ENCODE measurements around the gene RPTOR.
A peak's percentile ranks its signal among the peaks of the same experiment; 100 is the strongest.

RPTOR gene

DNA sequence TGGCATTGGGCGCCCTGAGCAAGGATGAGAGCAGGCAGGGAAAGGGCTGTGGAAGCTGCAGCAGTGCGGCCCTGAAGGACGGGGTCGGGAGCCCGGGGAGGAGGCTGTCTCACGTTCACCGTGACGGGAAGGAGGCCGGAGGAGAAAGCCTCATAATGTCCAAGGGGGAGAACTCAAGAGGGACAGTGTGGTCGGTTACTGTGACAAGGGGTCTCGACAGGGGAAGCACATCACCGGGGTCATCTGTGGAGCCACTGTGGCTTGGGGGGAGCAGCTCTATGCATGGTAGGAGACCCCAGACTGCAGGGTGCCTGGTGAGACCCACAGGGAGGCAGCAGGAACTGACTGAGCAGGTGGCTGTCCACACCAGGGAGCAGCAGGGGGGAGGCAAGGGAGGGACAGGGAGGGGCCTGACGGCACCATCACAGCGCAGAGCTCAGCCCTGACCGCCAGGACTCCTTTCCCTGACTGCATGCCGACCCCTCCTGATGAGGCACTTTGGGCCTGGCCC is 292.4 kb downstream of the RPTOR start:
- DNase-seq: no peak

DNA sequence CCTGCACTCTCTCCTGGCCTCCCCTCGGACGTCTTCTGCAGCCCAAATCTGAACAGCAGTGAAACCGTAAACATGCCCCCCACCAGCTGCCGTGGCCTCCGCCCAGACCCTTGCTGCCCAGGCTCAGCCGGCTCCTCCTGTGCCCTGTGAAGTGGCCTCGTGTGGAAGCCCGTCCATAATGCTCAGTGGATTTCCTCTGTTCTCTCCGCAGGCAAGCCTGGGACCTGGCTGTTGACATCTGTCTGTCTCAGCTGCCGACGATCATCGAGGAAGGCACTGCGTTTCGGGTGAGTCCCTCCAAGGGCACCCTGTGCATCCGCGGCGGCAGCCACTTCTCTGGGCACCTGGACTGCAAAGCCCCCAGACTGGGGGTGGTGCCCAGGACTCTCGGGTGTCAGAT is 293.1 kb downstream of the RPTOR start:
- no peak for DNase-seq

DNA sequence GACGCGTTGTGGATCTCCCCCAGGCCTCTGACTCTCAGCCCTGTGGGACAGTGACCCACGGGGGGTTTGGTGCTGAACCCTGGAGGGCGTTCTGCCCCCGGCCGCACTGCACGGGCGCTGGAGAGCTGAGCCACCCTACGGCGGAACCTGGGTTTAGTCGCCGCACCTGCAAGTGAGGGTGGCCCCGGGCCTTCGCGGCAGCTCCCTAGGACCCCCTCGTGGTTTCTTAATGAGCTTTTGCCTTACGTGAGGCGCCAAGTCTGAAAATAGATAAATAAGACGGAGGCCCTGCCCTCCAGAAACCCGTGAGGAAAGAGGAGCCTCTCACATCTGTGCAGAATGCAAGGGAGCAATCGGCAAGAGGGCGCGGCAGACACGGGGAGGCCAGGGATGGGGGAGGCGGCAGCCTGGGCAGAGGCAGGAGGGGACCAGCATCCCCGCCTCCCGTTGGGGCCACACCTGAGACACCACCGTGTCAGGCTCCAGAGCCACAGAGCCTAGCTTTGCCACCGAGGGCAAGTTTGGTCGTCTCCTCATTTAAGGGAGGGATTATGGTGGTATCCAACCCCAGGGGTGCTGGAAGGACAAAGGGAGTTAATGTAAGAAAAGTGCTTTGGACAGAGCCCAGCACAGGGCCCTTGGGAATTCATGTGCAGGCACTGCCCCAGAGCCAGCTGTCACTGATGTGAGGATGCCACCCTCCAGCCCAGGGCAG is 293.8 kb downstream of the RPTOR start:
- no peak for DNase-seq

DNA sequence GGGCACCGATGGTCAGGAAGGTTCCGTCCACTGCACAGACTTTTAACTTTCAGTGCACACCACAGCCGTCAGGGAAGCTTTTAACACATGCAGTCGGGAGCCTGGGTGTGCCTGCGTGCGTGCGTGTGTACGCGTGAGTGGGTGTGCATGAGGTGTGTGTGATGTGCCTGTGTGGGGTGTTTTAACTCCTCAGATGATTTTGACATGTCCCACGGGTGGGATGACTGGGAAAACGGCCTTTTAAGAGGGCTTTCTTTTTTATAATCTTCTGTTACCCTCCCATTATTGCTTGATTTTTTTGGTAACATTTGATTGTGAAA is 294.3 kb downstream of the RPTOR start:
- no peak for DNase-seq

DNA sequence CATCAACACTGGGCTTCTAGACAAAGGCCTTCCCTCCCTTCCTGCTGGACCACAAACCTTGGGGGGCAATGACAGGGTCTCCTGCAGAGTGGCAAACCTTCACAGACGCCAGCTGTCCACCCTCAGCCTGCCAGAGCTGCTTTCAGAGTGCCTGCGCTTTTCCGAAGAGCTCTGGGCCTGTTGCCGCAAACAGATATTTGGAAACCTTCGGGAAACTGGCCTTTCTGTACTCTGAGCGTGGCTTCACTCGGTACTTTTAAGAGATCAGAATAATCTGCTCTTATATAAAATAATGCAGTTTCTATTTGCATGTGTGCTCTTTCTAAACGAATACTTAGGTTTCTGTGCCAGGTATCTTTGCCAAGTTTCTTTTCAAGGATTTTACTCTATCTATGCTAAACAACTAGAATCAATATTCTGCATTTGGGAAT is 294.9 kb downstream of the RPTOR start:
- DNase-seq: no peak

DNA sequence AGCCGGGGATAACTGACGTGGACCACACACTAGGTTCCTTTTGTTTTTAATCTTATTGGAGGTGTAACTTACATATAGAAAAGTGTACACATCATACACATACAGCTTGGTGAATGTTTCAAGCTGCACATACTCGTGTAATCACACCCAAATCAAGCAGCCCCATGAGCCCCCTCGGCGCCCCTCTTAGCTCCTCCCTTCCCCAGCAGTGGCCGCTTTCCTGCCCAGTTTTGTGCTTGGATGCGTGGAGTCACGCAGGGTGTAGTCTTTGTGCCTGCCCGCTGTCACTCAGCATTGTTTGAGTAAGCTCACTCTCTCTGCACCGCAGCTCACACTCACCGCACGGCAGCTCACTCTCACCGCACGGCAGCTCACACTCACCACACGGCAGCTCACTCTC is 295.3 kb downstream of the RPTOR start:
- no peak for DNase-seq

DNA sequence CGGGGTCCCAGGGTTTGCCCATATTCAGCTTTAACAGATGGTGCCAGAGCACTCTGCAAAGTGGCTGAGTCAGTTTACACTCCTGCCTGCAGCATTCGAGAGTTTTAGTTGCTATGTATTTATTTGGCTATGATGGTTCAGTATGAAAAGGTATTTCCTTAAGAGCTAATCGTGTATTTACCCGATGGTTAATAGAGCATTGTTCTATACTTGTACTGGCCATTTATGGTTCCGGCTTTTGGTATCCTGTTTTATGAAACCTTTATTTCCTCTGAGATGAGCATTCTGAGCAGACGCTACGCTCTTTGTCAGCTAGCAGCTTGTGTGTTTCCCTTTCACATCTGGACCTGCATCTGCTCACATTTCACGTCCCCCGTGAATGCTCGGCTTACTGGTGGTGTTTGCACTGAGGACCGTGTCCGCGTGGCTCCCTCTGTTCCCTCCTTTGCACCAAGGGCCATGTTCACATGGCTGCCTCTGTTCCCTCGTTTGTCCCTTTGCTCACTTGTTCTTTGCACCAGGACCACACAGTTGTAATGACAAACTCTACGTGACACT is 297.9 kb downstream of the RPTOR start:
- no peak for DNase-seq

DNA sequence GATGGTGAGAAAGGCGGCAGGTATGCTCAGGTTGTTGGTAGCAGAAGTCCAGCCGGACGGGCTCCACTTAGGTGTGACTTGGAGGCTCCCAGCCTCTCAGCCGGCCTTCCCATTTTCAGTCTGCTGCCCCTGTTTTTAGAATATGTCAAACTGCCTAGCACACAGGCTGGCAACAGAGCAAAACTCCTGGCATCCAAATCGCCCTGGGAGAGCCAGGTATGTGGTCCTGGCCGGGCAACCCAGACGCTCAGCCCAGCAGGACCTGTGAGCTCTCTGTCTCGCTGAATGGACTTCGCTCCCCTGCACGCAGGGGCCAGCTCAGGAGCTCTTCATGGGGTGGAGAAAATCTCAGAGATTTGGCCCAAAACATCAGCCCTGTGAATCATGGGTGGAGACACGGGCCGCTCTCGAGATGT is 299.1 kb downstream of the RPTOR start:
- no peak for DNase-seq

DNA sequence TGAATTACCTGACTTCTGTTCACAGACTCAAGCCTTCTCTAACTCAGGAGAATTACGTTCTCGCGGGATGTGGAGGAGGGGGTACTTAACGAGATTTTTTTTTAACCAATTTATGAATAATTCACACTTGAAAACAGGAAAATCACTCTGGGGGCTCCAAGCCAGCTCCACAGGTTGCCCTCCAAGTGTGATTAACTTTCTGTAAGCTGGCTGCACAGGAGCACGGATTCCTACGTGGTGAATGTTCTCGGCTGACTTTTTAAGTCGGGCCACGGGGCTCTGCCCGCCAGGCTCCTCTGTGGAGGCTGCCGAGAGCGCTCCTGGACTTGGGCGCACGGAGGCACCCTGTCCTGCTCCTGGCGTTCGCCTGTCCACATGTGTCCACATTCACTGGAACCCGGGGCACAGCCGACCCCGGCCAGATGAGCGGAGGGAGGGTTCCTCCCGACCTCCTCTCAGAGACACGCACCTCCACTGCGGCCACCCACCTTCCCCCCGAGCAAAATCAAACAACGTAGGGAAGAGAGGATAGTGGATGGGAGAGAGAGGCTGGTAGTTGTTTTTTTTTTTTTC is 299.9 kb downstream of the RPTOR start:
- no peak for DNase-seq

DNA sequence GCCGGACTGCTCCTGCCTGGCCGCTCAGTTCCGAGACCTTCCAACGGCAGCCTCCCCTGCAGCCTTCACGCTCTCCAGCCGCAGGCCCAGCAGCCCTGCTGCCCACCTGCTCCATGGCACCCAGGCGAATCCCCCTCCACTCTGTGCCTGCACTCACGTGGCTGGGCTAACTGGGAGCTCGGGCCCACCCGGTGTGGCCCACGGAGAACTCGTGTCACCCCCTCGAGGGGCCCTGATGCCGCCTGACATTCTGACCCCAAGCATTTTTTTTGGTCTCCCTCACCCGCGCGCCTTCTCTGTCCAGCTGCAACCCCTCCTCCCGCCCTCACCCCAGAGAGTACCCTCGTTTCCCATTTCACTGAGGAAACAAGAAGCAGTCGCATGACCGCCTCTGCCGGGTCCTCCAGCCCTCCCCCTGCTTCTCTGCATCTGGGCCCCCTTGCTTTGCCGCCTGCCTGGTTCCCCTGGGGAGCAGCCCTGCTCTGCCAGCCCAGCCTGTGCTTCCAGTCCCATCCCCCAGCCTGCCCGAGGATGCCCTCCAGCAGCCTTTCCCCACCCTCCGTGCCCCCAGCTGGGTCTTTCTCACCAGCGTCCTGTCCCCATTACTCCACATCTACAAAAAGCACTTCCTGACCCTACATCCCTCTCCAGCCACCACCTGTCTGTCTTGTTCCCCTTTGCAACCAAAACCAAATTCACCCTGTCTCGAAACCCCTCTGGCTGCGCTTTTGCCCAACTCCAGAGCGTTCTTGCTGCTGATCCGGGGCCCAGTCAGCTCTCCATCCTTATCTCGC is 300.6 kb downstream of the RPTOR start:
- no peak for DNase-seq

DNA sequence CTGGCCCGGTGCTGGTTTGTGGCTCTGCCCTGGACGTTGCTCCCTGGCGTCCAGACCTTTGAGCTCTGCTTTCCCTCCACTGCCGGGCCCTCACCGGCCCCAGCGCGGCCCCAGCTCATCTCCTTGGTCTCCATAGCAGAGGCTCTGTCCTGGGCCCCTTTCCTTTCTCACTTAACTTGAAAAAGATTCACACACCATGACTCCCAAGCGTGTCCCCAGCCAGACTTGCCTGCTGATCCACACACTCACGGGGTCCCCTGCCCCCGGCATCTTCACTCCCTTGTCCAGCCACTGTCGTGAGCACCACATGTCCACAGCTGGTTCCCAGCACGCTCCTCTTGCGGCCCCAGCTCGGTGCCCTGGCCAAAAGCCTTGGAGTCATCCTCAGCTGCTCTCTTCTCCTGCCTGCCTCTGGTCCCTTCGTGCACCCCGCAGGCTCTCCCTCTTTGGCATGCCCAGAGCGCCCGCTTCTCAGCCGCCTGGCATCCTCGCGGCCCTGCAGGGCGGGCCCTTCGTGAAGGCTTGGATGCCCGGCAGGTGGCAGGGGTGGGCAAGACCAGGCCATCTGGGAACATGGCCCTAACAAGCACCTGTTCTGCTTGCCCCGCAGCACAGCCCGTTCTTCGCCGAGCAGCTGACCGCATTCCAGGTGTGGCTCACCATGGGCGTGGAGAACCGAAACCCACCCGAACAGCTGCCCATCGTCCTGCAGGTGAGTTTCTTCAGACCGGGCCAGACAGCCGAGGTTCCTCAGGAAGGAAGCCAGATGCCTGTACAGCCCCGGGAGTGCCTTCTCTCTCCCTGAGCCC is 301.4 kb downstream of the RPTOR start:
- no peak for DNase-seq

DNA sequence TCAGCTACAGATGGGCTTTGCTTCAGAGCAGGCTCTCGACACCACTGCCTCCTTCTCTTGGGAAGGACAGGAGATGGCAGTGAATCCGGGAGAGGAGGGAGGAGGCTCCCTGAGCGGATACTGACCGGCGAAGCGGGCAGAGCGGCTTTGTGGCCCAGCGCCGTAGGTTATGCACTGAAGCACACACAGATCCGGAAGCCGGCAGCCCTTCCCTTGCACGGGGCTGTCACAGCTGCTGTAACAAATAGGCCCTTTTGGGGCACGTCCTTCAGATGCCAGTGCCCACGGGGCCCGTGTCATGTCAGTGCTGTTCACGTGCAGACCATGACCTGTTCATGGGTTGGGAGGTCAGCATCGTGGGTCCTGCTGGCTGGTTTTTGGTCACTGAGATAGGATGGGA is 302.3 kb downstream of the RPTOR start:
- DNase-seq: no peak

DNA sequence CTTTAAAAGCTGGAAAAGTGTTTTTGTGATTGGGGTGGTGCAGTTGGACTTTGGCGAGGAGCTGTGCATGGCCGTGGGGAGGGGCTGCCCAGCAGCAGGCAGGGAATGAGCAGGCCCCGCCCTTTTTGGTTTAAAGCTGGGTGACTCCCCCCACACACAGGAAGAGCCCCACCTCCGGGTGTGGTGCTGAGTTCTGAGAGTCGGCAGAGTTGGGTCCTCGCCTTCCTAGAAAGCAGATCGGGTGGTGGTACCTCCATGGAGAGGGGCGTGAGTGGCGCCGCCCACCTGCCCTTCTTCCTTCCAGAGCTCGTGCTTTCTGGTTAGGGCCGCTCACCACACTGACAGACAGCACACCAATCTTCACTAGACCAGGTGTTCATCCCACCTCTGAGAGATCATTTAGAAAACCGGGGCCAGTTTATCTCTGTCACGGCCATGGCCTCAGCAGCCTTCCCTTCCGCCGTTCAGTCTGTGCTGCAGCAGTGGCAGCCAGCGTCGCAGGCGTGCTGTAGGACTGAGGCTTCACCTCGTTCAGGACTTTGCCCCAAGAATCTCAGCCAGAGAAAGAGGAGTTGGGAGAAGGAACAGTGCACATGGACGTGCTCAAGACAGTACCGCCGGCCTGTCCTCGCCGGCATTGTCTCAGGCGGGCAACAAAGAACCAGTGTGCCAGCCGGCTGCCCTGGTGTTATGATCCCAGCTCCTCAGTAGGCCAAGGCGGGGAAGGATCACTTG is 303.0 kb downstream of the RPTOR start:
- DNase-seq: peak; percentile 49 to 61

DNA sequence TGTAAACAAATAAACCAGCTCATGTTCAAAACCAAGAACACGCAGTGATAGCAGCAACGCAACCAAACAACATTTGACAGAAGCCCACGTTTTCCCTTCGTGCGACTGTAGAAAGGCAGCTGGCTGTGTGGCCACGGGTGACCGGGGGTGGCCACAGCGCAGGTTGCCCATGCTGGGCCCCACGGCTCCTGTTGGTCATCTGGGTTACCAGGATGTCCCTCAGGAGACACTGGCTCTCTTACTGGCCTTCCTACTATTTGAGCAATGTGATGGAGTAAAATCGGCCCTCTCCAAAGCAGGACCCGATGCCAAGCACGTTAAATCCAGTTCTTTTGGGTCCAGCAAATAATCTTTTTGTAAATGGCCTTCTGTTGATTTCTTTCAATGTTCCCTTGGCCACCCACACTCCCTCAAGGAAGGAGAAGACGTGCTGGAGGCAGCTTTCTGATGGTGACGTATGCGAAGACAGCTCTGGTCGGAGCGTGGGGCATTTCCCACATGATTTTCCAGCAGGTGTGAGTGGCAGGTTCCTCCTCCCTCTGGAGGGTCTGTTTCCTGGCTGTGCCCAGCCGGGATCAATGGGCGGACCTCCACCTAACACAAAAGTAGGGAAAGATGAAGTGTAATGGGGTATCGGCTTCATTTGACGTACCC is 303.9 kb downstream of the RPTOR start:
- DNase-seq: no peak

DNA sequence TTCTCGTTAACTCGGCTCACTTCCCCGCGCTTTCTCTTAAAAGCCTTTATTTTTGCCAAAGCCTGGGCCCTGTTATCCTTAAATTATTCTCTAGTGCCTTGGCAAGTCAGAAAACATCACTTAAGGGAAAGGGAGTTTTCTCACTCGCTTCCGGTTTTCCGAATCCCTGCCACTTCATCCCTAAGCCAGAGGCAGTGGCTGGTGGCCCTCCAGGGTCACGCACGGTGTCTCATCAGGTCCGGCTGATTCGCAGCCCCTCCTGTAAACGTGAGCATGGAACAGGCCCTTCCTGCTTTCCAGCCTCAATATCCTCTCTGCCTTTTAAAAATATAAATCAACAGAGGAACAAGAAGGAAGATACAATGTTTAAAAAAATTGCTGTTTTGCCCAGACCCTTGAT is 304.5 kb downstream of the RPTOR start:
- no peak for DNase-seq

DNA sequence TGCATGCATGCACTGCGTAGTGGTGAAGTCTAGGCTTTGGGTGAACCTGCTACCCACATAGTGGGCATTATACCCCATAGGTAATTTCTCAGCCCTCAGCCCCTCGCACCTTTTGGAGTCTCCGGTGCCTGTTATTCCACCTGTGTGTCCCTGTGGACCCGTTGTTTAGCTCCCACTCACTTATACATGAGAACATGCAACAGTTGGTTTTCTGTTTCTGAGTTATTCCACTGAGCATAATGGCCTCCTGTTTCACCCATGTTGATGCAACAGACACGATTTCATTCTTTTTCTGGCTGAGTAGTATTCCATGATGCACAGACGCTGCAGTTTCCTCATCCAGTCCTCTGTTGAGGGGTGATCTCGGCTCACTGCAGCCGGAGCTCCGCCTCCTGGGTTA is 305.5 kb downstream of the RPTOR start:
- no peak for DNase-seq

DNA sequence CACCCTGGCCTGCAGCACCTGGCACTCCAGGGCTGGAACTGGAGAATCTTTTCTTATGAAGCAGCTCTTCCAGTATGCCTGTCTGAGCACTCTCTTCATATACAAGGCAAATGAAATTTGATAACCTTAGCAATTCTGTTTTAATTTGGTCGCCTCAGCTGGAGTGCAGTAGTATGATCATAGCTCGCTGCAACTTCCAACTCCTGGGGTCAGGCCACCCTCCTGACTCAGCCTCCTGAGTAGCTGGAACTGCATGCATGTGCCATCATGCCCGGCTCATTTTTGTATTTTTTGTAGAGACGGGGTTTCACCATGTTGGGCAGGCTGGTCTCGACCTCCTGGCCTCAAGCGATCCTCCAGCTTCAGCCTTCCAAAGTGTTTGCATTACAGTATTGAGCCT is 306.2 kb downstream of the RPTOR start:
- DNase-seq: no peak

DNA sequence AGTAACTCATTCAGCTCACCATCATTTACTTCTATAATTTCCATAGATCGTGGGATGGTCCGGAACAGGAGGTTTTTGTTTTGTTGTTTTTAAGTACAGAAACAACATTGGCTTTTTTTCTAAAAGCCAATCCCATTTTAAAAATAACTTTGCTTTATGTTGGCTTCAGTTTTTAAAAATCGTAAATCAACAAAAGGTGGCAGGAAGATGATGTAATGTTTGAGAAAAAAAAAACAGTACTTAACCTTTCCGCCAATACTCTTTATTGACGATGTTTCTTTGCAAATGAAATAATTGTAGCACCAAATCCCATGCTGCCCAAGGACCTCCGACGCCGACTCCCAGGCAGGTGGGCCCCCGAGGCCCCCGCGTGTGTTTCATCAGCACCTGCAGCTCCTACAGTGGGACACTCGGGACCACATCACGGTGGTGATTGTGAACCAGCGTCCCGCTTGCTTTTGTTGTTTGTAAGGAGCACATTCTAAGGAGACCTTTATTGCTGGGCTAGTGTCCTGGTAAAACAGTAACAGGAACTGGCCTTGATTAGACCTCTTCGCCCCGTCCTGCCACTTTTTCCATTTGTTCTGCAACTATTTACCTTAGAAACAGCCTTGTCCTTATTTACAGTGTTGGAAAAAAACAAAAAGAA is 306.8 kb downstream of the RPTOR start:
- no peak for DNase-seq

DNA sequence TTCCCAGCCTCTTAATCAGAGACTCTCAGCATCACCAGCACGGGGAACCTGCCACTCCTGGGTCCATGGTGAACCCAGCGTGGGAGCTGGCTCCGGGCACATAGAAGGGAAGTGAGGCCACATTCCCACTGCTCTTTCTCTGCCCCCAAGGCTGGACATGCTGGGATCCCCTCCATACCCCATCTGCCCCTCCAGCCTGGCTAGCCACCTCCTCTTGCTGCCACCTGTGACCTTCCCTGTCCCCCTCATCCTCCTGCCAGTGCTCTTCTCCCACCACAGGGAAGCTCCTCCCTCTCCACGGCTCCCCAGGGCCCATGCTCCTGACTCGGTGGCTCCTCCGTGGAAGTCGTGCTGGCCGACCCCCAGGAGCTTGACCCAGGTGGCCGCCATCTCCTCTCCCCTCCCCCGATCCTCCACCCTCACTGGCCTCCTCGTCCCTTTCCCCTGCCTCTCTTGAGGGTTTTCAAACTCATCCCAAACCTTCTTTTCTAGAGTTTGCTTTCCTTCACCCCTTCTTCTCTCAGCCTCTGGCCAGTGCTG is 307.9 kb downstream of the RPTOR start:
- no peak for DNase-seq

DNA sequence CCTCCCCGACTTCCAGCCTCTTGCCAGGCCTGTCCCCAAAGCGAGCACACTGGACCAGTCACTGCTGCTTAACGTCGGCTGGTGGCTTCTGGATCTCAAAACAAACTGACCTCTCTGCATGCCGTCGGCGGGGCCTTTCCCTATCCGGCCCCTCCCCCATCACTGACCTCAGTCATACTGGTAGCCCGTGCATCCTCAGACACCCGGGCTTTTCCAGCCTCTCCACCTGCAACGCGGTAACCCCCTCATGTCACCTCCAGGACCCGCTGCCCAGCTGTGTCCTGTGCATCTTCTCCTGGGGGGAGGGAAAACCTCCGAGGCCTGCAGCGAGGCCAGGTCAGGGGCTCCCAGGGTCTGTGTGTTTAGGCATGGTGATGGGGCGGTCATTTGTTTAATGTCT is 308.4 kb downstream of the RPTOR start:
- DNase-seq: no peak

DNA sequence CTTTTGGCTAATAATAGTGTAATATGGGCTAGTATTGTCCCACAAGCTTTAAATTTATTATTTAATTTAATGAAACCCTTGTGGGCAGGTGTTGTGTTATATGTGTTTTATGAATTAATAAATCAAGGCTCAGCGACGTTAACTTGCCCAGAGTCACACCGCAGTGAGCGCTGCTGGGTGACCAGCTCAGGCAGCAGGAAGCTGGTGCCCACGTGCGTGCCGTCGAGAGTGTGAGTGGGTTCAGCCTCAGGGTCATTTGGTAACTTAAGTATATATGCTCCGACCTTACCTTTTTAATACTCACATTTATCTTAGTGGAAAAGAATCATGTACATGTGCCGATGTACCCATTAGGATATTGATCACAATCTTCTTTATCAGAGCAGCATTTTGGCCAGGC is 309.6 kb downstream of the RPTOR start:
- no peak for DNase-seq

All from CD4-positive, alpha-beta T cell treated with Interleukin-1 beta for 1 hour (primary cell).